Fibroblast of pulmonary artery (primary cell): Measurements from ENCODE around the gene LMO2.
A peak's percentile ranks its signal among the peaks of the same experiment; 100 is the strongest.

ENCODE experiments used
- DNase-seq: peaks from one replicate; pipeline ENCODE4 v3.0.0-alpha.2; 2010; ENCODE audit warnings: low read depth
- H3K4me3 ChIP-seq: replicated peaks from 2 replicates; pipeline ENCODE4 v1.5.1; 2011; ENCODE audit warnings: low read depth, mild to moderate bottlenecking, control low read depth, low read length, moderate library complexity
- CTCF ChIP-seq: IDR thresholded peaks from 2 replicates; pipeline ENCODE4 v1.5.1; 2011; ENCODE audit warnings: mild to moderate bottlenecking, control low read depth, low read length, inconsistent platforms; ENCODE audit errors: missing control alignments

Gene LMO2

DNA sequence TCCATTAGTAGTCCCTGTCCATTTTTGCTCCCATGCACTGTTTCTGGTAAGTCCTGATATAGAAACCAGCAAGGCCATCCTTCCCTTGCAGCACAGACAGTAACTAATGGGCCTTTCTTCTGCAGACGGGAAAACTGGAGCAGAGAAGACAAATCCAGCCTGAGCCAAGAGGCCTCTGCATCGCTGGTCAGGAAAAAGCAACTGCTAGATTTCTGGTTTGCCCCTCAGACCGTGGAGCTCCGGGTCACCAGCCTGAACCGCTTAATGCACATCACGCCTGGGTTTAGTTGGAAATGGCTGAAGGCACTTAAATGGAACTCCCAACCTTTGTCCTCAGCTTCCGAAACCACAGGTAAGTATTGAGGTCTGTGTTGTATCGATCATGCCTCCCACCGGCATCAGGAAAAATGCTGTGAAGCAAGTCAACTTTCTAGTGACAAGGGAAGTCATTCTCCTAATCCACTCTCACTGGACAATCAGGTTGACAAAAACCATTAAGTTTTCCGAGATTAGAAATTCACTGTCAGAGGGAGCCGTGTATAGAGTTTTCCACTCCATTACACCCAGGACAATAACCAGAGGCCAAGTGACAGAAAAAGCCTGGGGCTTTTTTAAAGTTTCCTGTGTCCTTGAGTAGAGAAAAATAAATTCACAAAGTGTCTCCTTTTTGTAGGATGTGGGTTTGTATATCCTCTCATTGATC lies 14.8 kb upstream of the LMO2 start:
- TF ChIP-seq CTCF, result no peak
- DNase-seq, result no peak
- no peak overlapping the region for H3K4me3 ChIP-seq

DNA sequence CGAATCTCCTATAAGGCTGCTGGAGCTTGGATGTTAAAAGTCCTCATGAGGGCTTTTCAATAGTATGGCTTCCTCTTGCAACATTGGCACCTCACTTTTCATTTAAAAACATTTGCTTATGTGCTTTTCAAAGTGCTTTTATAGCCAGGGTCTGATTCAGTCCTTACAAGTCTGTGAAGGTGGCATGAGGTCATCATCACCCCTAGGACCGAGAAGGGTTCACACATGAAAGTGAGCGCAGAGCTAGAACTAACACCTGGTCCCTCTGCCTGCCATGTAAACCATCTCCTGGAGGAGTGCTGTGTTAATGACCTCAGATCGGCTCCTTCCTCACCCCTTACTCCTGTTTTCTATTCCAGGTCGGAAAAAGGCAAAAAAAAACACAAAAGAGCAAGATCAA lies 12.2 kb upstream of the LMO2 start:
- no peak for DNase-seq
- H3K4me3 ChIP-seq, result no peak overlapping the region
- no peak for TF ChIP-seq CTCF

DNA sequence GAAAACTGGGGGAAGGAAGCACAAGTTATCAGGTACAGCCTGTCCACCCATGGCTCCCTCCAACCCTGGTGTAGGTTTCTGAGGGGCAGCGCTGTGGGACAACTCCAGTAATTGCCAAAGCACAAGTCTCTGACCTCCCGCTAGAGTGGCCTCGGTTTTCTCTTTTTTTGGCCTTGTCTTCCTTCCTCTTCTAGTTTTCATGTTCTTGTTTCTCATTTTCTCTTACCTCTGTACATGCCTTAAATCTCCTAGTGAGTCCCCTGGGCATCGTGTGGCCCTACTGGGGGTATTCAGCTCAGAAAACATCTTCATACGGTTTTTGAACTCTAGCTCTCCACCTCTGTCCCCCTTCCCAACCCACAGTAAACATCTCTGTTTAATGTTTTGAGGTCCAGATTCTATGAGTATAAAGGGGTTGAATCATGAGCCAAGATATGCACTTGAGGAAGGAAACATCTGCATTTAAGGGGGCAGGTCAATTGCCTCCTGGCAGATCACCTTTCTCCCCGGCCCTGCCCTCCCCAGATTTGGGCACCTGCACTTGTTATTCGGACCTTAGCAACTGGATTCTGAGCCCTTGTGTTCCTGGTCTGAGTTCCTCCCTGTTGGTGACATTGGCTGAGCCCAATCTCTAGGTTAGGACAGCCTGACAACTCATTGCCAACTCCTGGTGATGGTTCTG lies 8.4 kb upstream of the LMO2 start:
- no peak overlapping the region for H3K4me3 ChIP-seq
- no peak for DNase-seq
- no peak for TF ChIP-seq CTCF

DNA sequence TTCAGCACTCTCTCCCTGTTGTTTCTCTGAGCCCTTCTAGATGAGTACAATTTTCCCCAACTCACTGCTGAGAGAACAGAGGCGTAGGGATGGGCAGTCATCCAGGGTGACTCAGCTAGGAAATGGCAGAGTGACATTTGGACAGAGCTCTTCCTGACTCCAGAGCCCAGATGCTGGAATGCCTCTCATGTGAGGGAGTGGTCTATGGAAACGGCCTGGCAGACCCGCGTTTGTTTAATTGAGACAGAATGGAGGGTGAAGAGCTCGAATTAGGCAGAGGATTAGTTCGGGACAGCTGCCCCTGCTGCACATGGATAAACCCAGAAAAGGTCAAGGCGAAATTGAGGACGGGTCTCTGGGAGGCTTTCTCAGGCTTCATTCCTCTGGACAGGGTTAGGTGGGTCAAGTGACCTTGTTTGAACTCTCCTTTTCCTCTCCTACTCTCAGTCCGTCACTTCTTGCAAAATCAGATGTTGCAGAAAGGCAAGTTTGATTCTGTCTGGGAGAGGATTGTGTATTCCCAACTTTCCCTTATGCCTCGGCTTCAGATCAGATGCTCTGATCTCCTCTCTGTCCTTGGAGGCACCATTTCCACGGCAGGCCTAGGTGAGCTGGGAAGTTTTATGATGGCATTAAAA lies 7.6 kb upstream of the LMO2 start:
- no peak overlapping the region for H3K4me3 ChIP-seq
- peak; percentile 91 for DNase-seq
- TF ChIP-seq CTCF, result no peak

GRCh38 chr11:33898957-33899356 lies 7.1 kb upstream of the LMO2 start:
- DNase-seq, result no peak
- no peak for TF ChIP-seq CTCF
- H3K4me3 ChIP-seq, result no peak overlapping the region

GRCh38 chr11:33897761-33898375 lies 6.0 kb upstream of the LMO2 start:
- TF ChIP-seq CTCF, result no peak
- H3K4me3 ChIP-seq, result no peak overlapping the region
- no peak for DNase-seq
